Stimulated activated CD8-positive, alpha-beta memory T cell treated with anti-CD3 and anti-CD28 coated beads, Interleukin-12 subunit alpha, Interleukin-12 subunit beta, amount 100 ng/mL, for 24 hours (primary cell): ENCODE data around the gene VSIG10L.

Experiments
- DNase-seq: peaks from one replicate; pipeline ENCODE4 v3.0.0-alpha.2; 2020; ENCODE audit errors: extremely low read depth

The VSIG10L gene

DNA sequence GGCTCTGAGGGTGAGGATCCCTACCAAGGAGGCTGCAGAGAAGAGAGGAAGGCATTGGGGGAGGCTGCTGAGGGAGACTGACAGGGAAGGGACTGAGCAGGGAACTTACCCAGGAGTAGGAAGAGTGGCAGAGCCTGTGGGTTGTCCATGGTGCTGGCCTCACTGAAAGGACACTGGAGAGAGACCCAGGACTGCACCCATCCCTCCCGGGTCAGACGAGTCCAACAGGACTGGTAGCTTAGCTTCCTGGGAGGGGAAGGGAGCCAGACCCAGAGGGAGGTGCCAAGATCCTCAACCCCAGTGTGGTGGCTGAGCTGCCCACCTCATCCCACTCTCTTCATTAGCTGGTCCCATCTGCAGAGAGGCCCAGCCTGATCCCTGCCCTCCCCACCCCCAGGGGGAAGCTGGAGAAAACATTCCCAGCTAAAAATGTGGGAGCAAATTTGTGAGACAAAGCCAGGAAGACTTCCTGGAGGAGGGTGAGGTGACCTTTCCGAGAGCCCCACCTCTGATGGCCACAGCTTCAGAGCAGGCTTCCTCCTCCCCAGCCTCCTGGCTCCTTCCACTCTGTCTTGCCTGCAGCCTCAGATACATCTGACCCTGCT lies at the start of gene VSIG10L:
Gene VSIG10L, minus strand, starts transcription at position 164 of the 605 bp plus-strand sequence. Its CDS starts 15 bp downstream, at position 149.
- no peak for DNase-seq

DNA sequence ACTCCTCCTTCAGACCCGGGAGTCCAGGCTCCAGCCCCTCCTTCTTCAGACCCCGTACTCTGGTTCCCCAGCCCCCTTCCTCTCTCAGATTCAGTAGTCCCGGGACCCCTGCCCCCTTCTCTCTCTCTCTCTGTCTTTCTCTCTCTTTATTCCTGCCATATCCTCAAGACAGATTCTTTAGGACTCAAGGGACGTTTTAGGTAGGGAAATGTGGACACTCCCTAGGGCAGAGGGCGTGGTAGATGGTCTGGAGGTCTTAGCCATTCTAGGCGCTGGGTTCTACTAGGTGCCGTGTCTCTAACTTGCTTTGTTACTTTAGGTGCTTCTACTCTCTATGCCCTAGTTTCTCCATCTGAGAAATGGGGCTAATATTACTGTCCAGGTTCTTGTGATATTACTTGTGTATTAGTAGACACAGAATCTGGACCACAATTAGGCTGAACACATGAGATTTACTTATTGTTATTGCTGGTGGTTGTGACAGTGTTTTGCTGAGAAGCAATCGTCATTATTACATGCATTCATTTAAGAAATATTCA lies 49.2 kb upstream of the VSIG10L start:
- DNase-seq = no peak

DNA sequence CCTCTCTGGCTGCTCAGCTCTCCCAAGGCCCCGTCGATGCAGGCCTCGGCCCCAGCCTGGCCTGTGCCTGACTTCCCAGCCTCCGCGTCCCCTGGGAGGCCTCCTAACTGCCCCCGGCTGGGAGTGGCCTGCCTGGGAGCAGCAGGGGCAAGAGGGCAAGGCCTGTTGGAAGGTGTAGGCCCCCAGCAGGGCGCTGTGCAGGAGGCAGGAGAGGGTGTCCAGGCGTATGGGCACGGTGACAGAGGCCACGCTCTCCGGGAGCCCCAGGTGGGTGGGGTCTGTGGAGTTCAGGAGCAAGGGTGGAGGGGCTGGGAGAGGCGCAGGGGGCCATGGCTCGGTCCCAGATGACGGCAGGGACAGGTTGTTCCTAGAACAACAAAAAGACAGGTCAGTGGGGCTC lies 47.2 kb upstream of the VSIG10L start:
- DNase-seq = no peak

DNA sequence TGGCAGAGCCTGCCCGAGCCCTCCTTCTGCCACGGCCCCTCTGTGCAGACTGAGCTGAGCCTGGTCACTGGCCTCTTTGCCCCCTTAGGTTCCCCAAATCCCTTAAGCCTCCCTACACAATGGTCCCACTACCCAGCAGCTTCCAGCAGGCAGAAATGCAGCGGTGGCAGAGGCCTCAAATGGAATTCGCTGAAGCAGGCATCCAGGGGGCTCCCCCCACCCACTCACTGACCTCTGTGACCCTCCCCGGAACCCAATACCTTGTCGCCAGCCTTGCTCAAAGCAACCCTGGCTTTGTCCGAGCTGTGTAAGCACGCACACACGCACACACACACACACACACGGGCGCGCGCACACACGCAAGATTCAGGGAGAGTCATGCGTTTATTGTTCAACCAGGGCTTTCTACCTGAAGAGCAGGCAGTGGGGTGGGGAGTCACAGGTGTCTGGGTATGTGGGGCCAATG lies 46.0 kb upstream of the VSIG10L start, which contains the start of gene LIM2:
Gene LIM2, minus strand, starts transcription at position 51 of the 466 bp plus-strand sequence. CDS start 531 bp downstream, outside the sequence.
- DNase-seq = no peak

DNA sequence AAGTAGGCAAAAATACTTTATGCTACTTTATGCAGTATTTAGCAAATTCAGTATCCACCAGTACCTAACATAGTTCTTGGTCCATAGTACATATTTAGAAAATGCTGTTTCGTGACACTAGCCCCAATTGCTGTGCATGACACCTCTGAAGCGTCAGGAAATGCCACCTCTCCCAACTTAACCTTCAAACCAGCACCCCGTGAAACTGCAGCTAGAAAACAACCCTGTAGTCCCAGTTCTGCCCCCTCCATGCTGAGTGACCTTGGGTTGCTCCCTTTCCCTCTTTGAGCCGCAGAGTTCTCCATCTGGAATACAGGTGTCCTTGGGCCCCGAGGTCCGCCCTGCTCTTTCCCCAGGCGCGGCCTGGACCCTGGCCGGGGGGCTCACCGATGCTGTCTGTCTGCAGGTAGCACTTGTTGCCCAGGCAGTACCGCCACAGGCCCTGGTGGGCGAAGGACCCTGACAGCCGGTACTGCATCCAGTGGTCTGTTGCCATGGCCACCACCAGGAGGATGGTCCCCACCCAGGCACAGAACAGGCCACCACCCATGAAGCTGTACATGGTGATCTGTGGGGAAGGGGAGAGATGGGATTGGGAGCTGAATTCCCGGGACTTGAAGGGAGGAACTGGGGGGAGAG lies 45.1 kb upstream of the VSIG10L start:
- DNase-seq = no peak

DNA sequence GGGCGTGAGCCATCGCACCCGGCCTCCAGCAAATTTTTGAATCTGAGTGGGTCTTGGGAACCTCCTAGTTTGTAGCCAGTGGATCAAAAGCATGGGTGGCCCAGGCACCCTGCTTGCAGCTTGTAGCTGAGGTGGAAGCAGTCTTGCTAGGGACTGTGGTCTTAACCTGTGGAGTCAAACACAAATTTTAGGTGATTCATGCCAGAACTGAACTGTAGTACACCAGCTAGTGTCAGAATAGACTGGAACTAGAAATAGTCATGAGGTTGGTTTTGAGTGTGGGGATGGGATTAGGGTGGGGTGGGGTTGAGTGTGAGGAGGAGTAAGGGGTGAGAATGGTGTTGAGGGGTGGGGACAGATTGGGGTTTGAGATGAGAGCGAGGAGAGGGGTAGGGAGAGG lies 40.1 kb upstream of the VSIG10L start:
- no peak for DNase-seq

DNA sequence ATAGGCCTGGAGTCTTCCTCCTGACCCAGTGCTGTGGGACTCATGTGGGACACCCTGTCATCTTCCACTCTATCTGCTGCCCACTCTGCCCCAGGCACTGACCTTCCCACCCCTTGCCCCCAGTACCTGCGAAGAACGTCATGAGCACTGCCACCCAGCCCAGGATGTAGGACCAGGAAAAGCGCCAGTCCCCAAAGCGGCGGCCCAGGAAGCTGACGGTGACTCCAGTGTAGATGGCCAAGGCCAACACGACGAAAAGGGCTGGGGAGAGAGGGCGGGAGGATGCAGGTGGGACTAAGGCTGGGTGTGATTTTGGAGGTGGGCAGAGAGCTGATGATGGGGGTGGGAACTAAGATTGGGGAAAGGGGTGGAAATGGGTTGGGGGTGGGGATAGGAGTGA lies 38.4 kb upstream of the VSIG10L start:
- no peak for DNase-seq

DNA sequence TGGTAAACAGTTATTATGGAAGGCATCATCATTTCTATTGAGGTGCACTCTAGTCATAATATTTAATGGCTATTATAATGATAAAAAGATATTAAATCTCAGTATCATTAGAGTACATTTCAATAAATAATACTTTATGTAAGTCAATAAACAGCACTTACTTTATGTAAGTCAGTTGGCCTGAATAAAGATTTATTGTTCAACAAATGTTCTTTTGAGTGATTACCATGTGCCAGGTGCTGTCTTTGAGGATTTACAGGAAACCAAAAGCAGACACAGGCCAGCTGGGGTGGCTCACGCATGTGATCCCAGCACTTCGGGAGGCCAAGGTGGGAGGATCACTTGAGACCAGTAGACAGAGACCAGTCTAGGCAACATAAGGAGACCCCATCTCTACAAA lies 35.5 kb upstream of the VSIG10L start:
- DNase-seq = no peak

DNA sequence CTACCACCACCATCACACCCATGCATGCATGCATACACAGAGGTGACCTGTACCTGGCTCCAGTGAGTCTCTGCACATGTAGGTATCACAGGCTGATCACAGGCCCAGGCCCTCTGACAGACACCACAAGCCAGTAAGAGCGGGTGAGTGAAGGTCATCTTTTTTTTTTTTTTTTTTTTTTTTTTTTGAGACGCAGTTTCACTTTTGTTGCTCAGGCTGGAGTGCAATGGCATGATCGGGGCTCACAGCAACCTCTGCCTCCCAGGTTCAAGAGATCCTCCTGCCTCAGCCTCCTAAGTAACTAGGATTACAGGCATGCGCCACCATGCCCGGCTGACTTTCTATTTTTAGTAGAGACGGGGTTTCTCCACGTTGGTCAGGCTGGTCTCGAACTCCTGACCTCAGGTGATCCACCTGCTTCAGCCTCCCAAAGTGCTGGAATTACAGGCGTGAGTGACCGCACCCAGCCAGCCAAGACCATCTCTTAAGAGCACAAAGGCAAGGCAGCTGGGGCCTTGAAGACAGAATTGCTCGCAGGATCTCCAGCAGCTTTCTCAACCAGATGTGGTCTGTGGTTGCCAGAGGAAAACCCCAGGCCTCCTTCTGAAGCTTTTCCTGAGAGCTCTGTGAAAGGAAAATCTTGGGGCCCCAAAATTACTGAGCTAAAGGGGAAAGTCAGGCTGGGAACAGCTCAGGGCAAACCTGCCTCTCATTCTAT lies 33.7 kb upstream of the VSIG10L start:
- no peak for DNase-seq

DNA sequence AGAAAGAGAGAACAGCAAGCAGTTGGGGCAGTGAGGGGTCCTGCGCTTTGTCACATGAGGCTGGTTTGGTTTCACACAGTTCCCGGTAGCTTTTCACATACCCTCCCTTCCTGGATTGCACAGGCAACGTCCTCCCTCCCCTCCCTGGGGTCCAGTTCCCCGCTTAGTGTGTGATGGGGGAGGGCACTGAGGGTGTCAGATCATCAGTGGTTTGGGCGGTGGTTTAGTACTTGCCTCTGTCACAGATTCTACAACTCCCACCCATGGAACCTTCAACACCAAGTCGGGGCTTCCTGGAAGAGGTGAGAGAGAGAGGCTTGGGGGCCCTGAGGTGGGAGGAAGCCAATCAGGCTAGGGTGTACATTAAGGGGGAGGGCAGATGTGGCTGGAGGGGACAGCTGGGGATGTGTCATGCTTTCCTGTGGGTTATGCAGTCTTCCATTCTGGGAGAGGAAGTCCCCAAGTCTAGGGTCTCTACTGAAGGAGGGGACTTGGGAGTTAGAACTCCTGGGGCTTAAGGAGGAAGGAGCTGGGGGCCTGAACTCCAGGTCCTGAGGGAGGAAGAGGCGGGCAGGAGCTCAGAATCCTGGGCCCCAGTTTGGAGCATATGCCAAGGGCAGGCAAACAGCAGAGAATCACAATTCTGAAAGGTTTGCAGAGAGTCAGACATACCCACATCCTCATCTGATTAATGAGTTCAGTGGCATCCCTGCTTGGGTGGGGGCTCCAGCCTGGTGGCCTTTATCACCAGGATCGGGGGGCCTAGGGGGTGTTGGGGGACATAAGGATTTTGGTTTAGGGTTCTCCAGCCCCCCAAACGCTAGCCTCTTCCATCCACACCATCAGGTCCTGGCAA lies 30.9 kb upstream of the VSIG10L start, which contains the start of gene NKG7:
Gene NKG7, minus strand, starts transcription at position 6 of the 856 bp plus-strand sequence. CDS start 119 bp downstream, outside the sequence.
- DNase-seq = peak; percentile 72

DNA sequence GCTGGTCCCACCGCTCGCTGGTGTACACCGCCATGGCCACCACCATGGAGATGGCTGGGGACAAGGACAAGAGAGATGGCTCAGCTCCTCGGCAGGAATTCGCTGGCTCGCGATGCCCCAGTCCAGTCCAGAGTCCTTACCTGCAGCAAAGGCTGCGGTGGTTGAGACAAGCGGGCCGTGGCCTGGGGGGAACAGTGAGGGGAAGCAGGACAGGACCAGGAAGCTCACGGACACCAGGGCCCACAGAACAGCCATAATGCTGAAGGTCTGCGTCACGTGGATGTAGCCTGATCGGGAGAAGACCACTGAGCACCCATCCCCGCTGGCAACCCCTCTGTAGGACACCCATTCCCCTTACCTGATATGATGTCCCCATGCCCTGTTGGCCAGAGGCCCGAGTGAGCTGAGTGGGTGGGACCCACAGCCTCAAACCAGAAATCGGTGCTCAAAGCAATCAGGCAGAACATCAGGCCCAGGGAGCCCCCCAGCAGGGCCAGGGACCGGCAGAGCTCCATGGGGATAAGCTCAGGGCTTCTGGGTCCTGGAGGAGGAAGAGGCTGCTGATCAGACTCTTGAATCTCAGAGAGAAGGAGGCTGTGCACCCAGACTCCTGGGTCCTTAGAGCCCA lies 30.2 kb upstream of the VSIG10L start:
- DNase-seq = no peak

DNA sequence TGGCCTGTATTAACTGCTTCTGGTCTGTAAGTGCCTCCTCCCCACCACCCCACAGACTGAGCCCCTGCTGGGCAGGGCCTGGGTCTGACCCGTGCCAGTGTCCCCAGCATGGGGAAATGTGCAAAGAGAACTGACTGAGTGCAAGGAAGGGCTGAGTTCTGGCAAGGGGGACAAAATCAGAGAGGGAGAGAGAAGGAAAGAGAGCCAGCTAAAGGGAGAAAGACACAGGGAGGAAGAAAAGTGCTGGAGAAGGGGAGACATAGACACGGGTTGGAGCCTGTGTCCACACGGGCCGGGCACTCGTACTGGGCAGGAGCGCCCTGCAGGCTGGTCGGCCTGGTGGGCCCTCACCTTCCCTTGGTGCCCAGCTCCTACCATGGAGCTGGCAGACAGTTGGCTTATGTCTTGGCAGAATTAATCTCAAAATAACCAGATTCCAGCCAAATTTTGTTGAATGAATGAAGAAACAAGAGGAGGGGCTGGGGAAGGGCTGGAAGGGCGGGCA lies 29.3 kb upstream of the VSIG10L start:
- DNase-seq = no peak

DNA sequence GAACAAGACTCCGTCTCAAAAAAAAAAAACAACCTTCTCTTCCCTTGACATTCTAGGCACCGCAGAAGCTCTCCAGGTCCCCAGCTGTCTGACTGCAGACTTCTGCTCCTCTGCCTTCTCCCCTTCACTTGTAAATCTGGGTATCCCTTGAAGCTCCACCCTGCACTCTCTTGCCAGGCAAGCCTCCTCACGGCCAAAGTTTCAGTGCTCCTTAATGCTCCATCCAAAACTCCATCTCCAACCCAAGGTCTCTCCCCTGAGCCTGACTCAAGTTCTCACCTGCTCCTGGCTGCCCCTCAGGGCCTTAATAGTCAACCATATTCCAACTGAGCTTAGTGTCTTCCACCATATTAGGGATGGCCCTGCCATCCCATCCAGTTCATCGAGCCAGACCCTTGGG lies 28.3 kb upstream of the VSIG10L start:
- no peak for DNase-seq

DNA sequence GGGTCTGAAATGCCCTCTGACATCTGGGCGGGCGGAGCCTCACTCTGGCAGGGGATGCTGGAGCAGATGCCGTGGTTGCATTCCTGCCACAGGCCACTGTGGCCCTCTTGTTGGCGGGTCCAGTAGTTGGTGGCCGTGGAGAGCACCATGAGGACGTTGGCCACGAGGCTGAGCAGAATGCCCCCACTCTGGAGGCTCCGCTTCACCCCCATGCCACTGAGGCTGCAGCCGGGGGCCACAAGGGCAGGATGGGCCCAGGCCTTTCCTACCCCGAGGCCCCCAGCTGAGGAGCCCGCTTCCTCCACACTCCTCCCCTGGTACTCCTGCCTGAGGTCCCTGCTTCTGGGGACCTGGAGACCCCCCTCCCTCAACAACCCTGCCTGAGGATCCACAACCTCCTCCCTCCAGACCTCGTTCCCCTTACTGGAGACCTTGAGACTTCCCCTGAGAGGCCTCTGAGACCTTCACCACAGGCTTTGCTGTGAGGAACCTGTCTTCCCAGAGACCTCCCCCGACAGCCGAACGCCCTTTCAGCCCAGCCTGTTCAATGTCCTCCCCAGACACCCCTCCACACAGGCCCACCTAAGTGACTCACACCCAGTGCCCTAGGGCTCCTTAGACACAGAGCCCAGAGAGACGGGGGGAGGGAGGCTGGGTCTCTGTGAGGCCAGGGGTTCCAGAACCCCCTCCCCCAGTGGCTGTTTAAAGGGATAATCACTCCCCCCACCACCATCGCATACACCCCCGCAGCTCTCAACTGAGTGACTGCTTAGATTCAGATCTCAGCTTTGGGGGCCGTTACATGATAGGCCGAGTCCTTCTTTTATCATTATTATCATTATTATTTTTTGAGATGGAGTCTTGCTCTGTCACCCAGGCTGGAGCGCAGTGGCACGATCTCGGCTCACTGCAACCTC lies 26.7 kb upstream of the VSIG10L start, which contains the start of gene CLDND2:
Gene CLDND2, minus strand, starts transcription at position 638 of the 917 bp plus-strand sequence. Its CDS starts 426 bp downstream, at position 212.
- no peak for DNase-seq

DNA sequence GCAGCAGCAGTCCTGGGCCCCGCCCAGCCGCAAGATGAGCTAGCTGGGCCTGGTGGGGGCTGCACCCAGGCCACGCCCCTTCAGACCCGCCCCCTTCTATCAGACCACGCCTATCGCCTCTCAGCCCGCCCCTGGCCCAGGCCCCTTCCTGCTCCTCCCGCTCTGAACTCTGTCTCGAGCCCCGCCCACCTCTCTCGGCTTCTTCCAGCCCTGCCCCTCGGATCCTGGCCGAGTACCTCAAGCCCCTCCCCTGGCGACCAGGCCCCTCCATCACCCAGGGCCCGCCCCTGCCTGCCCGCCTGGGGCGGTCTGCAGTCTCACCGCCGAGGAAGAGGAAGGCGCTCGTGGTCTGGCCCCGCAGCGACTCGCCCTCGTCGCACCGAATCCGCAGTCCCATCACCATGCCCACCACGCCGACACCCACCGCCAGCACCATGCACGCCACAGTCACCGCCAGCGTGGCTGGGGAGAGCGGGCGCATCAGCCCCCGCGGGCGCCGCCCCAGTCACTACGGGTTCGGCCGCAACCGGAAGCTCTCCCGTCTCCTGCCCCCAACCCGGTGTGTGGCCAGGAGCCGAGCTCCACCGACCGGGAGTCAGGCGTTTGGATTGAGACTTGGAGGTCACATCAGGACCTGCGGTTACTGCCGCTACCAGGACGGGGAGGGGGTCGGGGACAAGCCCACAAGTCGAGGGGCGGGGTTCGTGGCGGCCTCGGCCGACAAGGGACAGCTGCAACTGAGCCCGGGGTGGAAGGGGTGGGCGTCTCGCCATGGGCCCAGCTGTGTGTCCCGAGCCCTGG lies 25.8 kb upstream of the VSIG10L start:
- peak; percentile 97 for DNase-seq

DNA sequence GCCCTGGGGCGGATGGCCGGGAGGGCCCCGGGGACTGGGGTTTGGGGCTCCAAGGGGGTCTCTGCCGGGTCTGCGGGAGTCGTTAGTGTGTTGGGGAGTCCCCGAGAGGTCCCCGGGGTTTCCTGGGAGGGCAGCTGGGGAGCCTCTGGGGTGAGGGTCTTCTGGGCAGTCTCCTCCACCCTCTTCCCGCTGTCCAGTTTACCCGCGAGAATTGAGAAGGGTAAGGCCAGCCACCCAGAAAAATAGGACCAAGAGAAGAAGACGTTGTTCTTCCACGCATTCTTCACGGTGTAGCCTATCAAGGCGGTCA lies 25.3 kb upstream of the VSIG10L start:
- DNase-seq = no peak

DNA sequence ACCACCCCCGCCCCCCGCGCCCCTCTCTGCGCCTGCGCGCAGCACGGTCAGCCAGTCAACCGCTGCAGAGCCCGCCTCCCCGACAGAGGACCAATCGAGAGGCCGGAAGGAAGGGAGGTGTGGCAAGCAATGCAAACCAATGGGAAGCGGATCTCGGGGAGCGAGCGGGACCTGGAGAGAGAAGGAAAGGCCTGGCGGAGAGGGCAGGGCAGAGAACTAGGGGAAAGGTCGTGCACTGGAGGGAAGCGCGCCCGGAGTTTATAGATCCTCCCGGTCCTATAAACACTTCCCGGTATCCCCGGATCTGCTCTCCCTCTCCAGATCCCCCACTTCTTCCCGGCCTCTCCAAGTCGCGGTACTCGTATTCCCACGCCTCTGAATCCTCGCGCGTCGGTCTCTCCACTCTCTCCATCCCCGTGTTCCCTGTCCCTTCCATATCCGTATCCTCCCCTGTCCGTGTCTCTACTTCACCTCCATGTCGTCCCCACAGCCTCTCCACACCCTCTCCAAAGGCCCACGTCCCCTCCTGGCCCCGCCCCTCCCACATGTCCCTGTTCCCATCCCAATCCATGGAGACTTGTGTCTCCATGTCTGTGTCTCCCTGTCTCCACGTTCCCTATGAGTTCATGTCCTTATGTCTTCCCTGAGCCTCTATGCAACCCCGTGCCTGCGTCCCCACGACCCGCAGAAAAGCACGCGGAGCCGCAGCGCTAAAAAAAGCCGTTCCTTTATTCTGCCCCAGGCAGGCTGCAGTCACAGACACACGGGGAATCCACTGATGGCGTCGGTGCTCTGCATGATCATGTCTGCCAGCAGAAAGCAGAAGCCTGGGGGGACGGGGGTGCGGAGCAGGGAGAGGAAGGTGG lies 24.7 kb upstream of the VSIG10L start:
- peak; percentile 87 for DNase-seq

DNA sequence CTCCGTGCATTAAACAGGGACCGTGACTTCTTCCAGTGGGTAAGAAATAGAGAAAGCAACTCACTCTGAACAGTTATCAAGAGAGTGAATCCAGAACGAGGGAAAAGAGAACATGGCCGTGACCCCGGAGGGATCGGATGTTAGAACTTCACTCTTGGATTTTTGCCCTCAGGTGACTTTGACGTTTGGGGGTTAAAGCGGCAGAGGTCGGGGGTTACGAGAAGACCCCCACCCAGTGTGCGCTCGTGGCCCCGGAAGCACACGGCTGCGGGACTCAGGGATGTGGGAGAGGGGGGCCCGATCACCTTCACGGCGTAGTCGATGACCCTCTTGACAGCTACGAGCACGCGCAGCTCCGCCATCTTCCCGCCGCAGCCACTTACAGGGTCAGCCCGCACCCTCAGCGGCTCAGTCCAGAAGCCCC lies 24.0 kb upstream of the VSIG10L start, which contains the start of gene ETFB:
Gene ETFB, minus strand, starts transcription at position 424 of the 424 bp plus-strand sequence. Its CDS starts 62 bp downstream, at position 362.
- DNase-seq = no peak
